Endothelial cell of umbilical vein (primary cell): ENCODE data around the gene MYCL. TPM values are rescaled to one million over a fixed set of nuclear protein-coding genes. Genes with fewer than 3 reads are reported as not detected.

Source experiments
- BruUV-seq: library from RNA; stranded (reverse); fragments of 400-500 nt; replicated peaks from 2 replicates; lab custom pipeline; 2021; lab: Mats Ljungman, UMichigan
- CTCF ChIA-PET: fragments of 300-600, 350-600 bp; sonication (Branson Sonifier 250); formaldehyde crosslinking; loops from one replicate; lab custom pipeline; 2021; ENCODE audit warnings: antibody characterized with exemption, inconsistent platforms; lab: Charles Lee
- POLR2A ChIA-PET: fragments of 300-600, 350-600 bp; sonication (Branson Sonifier 250); formaldehyde crosslinking; loops from one replicate; lab custom pipeline; 2021; ENCODE audit warnings: antibody characterized with exemption, inconsistent platforms; lab: Charles Lee
- DNase-seq: peaks from one replicate; pipeline ENCODE4 v3.0.0-alpha.2; 2011; ENCODE audit warnings: low read depth, low spot score
- FAIRE-seq: peaks from 2 replicates; lab custom pipeline; 2011; peaks lifted over from hg19 to GRCh38; lab: Jason Lieb, UNC
- H2AFZ ChIP-seq: 2 replicates; pipeline ENCODE4 v1.6.0; 2012; ENCODE audit warnings: low read depth, low read length, control low read depth, inconsistent platforms
- H3K27ac ChIP-seq: 2 replicates; pipeline ENCODE4 v1.5.1; 2011; ENCODE audit warnings: low read depth, mild to moderate bottlenecking, control low read depth, low read length, moderate library complexity; ENCODE audit not compliant: insufficient read depth
- H3K27me3 ChIP-seq, 2 experiments: 2 replicates each; pipeline versions ENCODE4 v1.6.0 to v1.6.1; 2011; ENCODE audit warnings: low read length in 2 of 2, mixed read lengths in 1 of 2; ENCODE audit not compliant: control insufficient read depth in 2 of 2, insufficient read depth in 2 of 2
- H3K36me3 ChIP-seq, 2 experiments: 2 replicates in 1 of 2; 3 replicates in 1 of 2; pipeline ENCODE4 v1.5.1; 2011; ENCODE audit warnings: low read length in 2 of 2, mild to moderate bottlenecking in 1 of 2, moderate library complexity in 1 of 2; ENCODE audit not compliant: control insufficient read depth in 2 of 2, insufficient read depth in 2 of 2; ENCODE audit errors: extremely low read depth in 1 of 2
- H3K4me1 ChIP-seq: 3 replicates; pipeline ENCODE4 v1.5.1; 2011; ENCODE audit warnings: mild to moderate bottlenecking, low read length; ENCODE audit not compliant: control insufficient read depth, insufficient read depth; ENCODE audit errors: extremely low read depth
- H3K4me2 ChIP-seq: 2 replicates; pipeline ENCODE4 v1.6.1; 2011; ENCODE audit warnings: low read length, control low read depth, mixed read lengths; ENCODE audit not compliant: insufficient read depth
- H3K4me3 ChIP-seq, 3 experiments: fragments of 200-600 bp in 1 of 3; sonication (generic), shearing (Covaris generic) in 1 of 3; replicated peaks in 1 of 3; 2 replicates each; pipeline ENCODE4 v1.5.1; 2011 to 2016; ENCODE audit warnings: control low read depth in 3 of 3, low read length in 3 of 3, mild to moderate bottlenecking in 2 of 3, inconsistent platforms in 1 of 3, low read depth in 1 of 3, moderate library complexity in 1 of 3; ENCODE audit not compliant: insufficient read depth in 1 of 3
- H3K79me2 ChIP-seq: 2 replicates; pipeline ENCODE4 v1.6.0; 2012; ENCODE audit warnings: low read length, inconsistent platforms; ENCODE audit not compliant: control insufficient read depth, insufficient read depth
- H3K9ac ChIP-seq: replicated peaks from 2 replicates; pipeline ENCODE3; 2011; ENCODE audit warnings: low read length, control low read depth; ENCODE audit not compliant: insufficient read depth; ENCODE audit errors: extremely low read depth
- H3K9me1 ChIP-seq: replicated peaks from 3 replicates; pipeline ENCODE4 v1.6.0; 2011; ENCODE audit warnings: mild to moderate bottlenecking, low read length; ENCODE audit not compliant: control insufficient read depth, insufficient read depth; ENCODE audit errors: extremely low read depth
- H3K9me3 ChIP-seq: replicated peaks from 2 replicates; pipeline ENCODE4 v1.5.1; 2012; ENCODE audit warnings: low read length, inconsistent platforms; ENCODE audit not compliant: control insufficient read depth, insufficient read depth
- H4K20me1 ChIP-seq: replicated peaks from 2 replicates; pipeline ENCODE3; 2011; ENCODE audit warnings: mild to moderate bottlenecking, low read length; ENCODE audit not compliant: control insufficient read depth, insufficient read depth; ENCODE audit errors: extremely low read depth
- JUN ChIP-seq: IDR thresholded peaks from 2 replicates; pipeline ENCODE4 v1.6.1; 2011; ENCODE audit warnings: borderline replicate concordance, low read depth; ENCODE audit not compliant: insufficient read length, insufficient read depth
- MYC ChIP-seq: IDR thresholded peaks from one replicate; pipeline ENCODE4 v1.6.1; 2011; ENCODE audit warnings: mild to moderate bottlenecking, low read depth, low read length
- POLR2AphosphoS5 ChIP-seq: IDR thresholded peaks from 2 replicates; pipeline ENCODE4 v1.6.1; 2012; ENCODE audit warnings: low read depth, mild to moderate bottlenecking, control low read depth, low read length, moderate library complexity; ENCODE audit not compliant: insufficient read depth
- dilution Hi-C: fragments of 300-500 bp; cut with MboI; formaldehyde crosslinking; loops from one replicate; pipeline ENCODE4 v1.15.0; 2019; ENCODE audit warnings: low sequenced_read_pairs; ENCODE audit not compliant: extremely low pct_ligation_motif_present
- intact Hi-C: fragments of 100-400 bp; cut with micrococcal nuclease; formaldehyde crosslinking; loops from one replicate; pipeline ENCODE4 v1.10.0; 2022
- polyA plus RNA-seq, 4 experiments: library from polyadenylated mRNA; depleted of rRNA in 3 of 4; stranded (reverse) in 3 of 4; unstranded in 1 of 4; fragments of >200 nt; gene quantifications; 2 replicates each; pipeline versions ENCODE4 v1.2.1 to v1.2.3, GENCODE V29; 2011 to 2012; ENCODE audit warnings: missing spikeins in 1 of 4
- total RNA-seq: library from RNA; stranded (reverse); gene quantifications from 2 replicates; pipeline ENCODE4 v1.2.3, GENCODE V29; 2021
- TF ChIP-seq, protein P1 (sequence below): IDR thresholded peaks from 2 replicates; pipeline ENCODE4 v1.6.1; 2011; ENCODE audit not compliant: insufficient read depth, insufficient read length

The MYCL gene
- total and polyA plus RNA-seq, 2 donors (not counting 3 experiments of a cell fraction or from before 2014, with no cell fraction given), result 1.3 to 2.1 TPM

DNA sequence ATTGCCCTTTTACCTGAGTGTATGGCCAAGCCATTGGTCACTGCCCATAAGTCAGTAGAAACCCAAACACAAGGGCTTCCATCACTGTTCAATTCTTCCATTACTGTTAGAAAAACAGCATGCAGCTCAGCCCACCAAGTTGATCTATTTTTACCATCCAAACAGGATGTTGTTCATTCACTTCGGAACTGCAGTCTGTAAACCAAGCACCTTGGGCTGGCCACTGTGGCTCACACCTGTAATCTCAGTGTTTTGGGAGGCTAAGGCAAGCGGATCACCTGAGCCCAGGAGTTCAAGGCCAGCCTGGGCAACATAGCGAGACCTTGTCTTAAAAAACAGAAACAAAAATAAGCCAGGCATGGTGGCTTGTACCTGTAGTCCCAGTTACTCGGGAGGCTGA is 44.5 kb upstream of the MYCL start:
- TF ChIP-seq MYC, result no peak
- BruUV-seq, result no TSS peak
- no peak overlapping the region for H2AFZ ChIP-seq
- no peaks in the 10 kb centered on the region for H4K20me1 ChIP-seq
- intact Hi-C loops, result no loop called here
- H3K27me3 ChIP-seq, result peaks cover 9% of the 10 kb centered on the region in 2 experiments
- no peak overlapping the region for H3K27ac ChIP-seq
- H3K4me2 ChIP-seq, result no peak overlapping the region
- no peaks in the 10 kb centered on the region for H3K4me1 ChIP-seq
- FAIRE-seq (no peak), DNase-seq (no peak)
- POLR2A ChIA-PET, result no interaction called here
- CTCF ChIA-PET, result interaction anchor here (0.7 to 1.0 kb wide), 2 partner anchors 26 to 45 kb away, joined by 3 read pairs; partner anchors contain the start of gene MYCL
- H3K4me3 ChIP-seq, result no peak overlapping the region
- H3K9me1 ChIP-seq, result no peaks in the 10 kb centered on the region
- H3K36me3 ChIP-seq, result no peaks in the 10 kb centered on the region
- H3K9ac ChIP-seq, result no peak overlapping the region
- H3K79me2 ChIP-seq, result no peaks in the 10 kb centered on the region
- dilution Hi-C loops, result no loop called here
- no peaks in the 10 kb centered on the region for H3K9me3 ChIP-seq

DNA sequence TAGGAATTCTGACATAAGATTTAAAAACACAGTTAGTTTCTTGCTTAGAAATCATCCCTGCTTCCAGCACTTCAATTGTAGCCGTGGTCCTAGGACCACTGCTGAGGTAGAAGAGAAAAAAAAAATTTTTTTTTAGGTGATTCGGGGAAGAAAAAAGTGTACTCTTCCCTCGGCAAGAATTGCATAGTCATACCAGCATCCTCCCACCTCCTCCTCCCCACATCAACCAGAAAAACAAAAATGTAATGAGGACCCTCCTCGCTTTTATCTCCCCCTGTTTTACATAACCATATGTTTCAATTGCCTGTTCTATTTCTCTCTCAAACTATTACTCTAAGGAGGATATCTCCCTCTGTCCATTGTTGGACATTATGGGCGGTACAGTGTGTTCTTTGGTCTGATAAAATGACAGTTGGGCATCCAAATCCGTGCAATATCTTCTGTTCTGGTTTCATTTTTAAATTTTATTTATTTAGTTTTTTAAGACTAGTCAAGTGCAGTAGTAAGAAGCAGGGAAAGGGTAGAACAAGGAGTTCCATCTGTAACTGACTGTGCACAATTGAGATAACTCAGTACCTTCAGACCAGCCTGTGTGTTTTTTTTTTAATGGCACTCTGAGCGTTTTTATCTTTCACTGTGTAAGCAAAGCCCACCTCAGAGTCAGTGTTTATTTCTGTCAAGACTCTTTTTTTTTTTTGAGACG is 42.8 kb upstream of the MYCL start:
- Histone ChIP-seq H3K4me1 (no peaks in the 10 kb centered on the region), H2AFZ (no peak overlapping the region), H3K27ac (no peak overlapping the region), H3K79me2 (no peaks in the 10 kb centered on the region), H3K9me3 (no peaks in the 10 kb centered on the region), H3K36me3 (no peaks in the 10 kb centered on the region), H3K9me1 (no peaks in the 10 kb centered on the region), H3K27me3 (peaks cover 9% of the 10 kb centered on the region in 2 experiments), H3K4me2 (no peak overlapping the region), H3K9ac (no peak overlapping the region), H4K20me1 (no peaks in the 10 kb centered on the region), H3K4me3 (no peak overlapping the region)
- intact Hi-C loops (no loop called here), dilution Hi-C loops (no loop called here)
- TF ChIP-seq JUN, result no peak
- TF ChIP-seq, protein P1, sequence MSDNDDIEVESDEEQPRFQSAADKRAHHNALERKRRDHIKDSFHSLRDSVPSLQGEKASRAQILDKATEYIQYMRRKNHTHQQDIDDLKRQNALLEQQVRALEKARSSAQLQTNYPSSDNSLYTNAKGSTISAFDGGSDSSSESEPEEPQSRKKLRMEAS, result no peak
- no peak for TF ChIP-seq POLR2AphosphoS5
- no peak for DNase-seq
- ChIA-PET POLR2A (no interaction called here), CTCF (interaction anchor here (1.4 kb wide), 1 partner anchor 42 kb away, joined by 3 read pairs; the partner anchor contains the start of gene MYCL)
- no TSS peak for BruUV-seq
- FAIRE-seq, result no peak
